GM21786 (cell line): ENCODE measurements around the gene PDE4D.
"Not testable (repeated sequence)": the region's sequence is repeated elsewhere in the genome, so short reads cannot be mapped to it uniquely, and the experiment has no call there.

Source experiments
- ATAC-seq: cut with Tn5 transposase; IDR thresholded peaks from one replicate; pipeline ENCODE4 v1.9.1; 2021; ENCODE audit not compliant: unreplicated experiment

PDE4D gene

DNA sequence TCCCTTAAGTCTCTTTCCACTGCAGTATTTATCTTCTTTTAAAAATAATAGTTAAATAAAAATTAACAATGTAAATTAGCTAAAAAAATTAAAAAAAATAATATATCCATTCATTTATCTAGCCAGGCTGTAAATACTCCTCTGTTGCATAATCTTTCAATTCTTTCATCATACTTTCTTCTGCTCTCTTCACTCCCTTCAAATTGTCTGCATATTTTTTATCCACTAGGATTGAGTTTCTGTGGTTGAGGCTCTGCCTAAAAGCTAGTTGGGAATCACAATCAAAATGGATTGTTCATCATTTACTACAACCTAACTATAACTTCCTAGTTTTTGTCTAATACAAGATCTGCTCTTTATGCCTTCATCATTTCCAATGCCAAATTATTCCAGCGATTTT is 182.2 kb downstream of the PDE4D start:
- ATAC-seq, result no peak

GRCh38 chr5:59709846-59710245 is 183.7 kb downstream of the PDE4D start:
- no peak for ATAC-seq

DNA sequence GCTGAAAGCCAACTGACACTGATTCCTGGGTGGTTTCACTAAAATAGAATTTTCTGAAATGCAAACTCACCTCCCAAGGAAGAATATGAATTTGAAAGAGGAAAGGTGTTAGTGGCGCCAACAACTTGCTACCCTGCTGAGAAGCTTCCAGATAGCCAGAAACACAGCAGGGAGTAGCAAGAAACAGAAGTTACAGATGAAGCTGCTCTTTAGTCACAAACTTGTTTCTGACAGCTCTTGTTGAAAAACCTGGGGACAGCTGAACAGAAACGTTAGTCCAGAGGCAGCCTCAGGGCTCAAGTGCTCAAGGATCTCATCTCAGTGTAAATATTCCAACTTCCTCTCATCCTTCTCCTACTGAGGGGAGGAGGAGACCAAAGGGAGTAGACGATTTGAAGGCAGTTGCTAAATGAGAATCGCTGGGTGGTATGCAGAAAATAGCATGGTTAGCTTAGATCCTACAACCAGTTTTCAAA is 184.1 kb downstream of the PDE4D start:
- no peak for ATAC-seq

DNA sequence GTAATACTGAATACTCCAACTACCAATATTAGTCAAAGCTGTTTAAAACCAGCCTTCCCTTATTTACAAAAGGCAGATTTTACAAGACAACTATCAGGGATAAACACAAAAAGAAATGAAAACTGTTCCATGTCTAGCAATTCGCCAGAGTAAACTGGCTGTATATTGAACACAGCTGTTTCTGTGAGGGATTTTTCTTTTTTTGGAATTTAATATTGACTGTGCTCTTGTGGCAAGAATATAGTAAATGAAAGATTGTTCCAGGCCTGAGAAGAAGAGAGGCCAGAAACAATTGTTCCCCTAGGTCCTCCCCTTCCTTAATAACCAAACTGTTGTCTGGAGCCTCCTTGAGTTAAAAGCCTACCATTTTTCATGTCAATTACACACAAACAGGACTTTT is 188.6 kb downstream of the PDE4D start:
- no peak for ATAC-seq

GRCh38 chr5:59703789-59704188 is 189.7 kb downstream of the PDE4D start:
- no peak for ATAC-seq

- ATAC-seq, result no peak
Measured at GRCh38 chr5:59698207-59699178, 195.0 kb downstream of the PDE4D start.

DNA sequence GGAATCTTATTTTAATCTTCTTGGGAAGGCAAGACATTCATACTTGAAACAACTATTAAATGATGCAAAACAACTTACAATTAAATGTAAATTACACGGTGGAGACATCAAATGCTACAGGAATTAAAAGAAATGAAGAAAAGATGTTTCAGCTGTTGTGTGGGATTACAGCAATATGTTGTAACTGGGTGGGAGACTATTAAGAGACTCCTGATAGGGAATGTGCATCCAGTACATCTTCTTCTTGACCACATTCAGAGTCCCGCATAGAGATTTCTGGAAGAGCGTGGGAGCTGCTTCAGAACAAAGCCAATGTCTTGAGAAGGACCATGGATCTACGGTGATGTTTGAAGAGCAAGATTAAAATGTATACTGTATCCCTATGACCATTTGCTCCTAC is 199.1 kb downstream of the PDE4D start:
- no peak for ATAC-seq

- ATAC-seq, result no peak
Measured at GRCh38 chr5:59693492-59694309, 199.8 kb downstream of the PDE4D start.

- no peak for ATAC-seq
Measured at GRCh38 chr5:59685793-59686192, 207.7 kb downstream of the PDE4D start.

DNA sequence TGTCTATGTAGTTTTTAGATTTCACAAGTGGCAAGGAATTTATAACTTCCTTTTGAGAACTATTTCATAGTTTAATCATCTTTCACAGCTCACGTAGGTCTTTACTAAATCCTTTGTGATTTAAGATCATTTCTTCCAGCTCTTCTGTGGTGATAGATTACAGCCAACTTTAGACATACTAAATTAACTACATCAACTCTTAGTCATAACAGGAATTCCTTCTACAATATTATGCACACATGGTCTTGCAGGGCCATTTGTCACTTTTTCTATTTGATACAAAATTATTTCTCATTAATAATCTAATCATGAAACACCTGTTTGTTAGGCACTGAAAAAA is 208.4 kb downstream of the PDE4D start:
- ATAC-seq, result no peak

DNA sequence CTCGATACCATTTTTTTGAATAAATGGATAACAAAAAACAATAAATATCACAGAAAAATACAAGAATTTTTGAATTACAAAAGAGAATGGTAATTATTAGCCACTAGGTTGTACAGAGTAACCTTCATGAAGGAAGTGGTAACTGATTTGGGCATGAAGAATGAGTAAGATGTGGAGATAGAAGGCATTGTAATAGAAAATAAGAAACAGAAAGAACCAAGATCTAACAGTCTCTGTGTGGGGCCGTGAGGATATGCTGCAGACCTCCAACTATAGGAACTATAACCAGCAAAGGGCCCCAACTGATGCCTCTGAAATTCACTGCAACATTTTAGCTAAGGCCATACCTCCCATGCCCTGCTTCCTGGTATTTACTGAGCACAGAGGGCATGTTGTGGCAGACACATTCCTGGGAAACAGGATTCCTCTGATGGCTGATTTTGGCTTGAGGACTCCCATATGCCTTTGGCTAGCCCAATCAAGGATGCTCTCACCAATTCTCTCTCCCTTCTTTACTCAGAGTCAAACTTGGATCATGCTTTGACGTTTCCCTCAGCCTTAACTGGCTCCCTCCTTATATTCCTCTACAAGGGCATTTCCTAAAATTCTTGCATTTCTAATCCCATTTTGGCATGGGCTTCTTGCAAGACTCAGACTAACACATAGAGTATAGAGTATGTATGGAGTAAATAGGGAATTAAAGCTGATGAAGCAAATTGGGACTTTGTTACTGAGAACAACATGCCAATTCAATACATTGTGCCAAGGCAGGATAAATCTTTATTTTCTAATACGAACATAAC is 208.9 kb downstream of the PDE4D start:
- no peak for ATAC-seq

DNA sequence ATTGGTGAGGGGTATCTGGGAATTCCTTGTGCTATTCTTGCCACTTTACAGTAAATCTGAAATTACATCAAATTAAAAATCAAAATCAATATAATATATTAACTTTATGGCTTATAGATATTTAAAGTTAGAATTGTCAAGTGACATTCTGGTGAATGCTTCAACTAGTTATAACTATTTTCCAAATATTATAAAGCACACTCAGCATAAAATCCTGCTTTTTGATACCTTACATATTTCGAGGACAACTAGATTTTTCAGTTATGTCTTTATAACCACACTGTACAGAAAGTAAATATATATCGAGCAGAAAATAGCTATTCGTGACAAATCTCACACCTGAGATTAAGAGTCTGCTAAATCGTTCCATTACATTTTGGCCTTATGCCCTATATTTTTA is 210.2 kb downstream of the PDE4D start:
- no peak for ATAC-seq

- ATAC-seq, result no peak
Measured at GRCh38 chr5:59682542-59682941, 211.0 kb downstream of the PDE4D start.

DNA sequence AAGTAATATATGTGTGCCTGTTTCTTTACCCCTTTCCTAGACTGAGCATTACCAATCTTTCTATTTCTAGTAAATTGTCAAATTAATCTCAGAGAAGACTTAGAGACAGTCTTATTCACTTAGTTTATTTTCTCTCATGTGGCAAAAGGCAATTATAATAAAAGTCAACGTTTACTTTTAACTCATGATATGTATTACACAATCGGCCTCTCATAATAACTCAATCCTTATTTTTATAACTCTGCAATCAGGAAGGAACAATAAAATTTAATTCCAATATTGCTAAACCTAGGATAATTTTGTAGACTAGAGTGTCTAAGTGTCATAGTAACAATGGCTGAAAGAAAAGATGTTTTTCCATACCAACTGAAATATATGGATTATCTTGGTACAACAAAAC is 214.6 kb downstream of the PDE4D start:
- ATAC-seq, result no peak

- no peak for ATAC-seq
Measured at GRCh38 chr5:59674763-59675162, 218.8 kb downstream of the PDE4D start.

DNA sequence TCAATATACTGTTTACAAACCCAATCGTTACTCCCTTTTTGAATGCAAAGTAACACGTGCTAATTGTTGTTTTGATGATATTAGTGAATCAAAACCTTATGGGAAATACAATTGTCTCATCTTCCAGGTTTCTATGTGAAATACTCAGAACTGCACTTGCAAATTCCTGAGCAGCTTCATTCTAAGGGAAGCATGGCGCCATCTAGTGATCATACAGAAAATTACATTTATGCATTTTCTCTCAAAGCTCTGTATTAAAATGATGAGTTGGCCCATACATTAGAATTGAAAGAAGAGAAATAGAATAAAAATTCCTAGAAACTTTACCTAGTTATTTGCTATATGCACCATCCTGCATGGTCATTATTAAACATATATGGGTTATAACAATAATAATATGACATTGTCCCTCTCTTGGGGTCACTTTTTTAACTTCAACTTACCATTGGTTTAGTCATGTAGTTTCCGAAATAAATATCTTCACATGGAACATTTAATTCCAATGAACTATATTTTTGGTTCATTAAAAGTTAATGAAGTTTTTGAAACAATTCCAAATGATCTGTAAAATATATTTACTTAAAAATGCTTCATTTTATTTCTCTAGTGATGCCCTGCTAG is 220.0 kb downstream of the PDE4D start:
- peak; percentile 53 for ATAC-seq

DNA sequence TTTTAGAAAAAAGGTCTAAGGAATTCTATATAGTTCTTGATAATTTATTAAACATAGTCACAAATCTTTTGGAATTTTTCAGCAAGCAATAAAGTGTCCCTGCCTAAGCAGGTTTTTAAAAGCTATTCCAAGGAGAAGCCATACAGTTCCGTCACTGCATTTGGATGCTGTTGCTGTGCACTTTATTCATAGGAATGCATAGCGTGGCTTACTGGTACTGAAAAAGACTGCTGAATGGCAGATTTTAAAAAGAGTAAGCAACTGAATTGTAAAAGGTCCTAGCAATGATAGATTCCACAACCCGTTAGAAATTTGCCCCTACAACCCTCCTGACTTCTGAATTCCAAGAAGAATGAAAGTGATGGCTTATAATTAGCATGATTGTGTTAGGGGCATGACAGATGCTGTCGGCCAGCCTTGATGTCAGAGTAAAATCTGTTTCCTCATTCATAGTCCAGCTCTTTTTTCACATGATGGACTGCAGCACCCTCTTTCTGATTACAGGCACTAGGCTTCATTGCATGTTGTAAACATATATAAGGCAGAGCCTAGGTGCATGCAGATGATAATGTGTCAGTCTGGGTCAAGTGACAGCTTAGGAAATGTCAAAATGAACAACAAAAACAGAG is 227.0 kb downstream of the PDE4D start:
- ATAC-seq, result no peak

DNA sequence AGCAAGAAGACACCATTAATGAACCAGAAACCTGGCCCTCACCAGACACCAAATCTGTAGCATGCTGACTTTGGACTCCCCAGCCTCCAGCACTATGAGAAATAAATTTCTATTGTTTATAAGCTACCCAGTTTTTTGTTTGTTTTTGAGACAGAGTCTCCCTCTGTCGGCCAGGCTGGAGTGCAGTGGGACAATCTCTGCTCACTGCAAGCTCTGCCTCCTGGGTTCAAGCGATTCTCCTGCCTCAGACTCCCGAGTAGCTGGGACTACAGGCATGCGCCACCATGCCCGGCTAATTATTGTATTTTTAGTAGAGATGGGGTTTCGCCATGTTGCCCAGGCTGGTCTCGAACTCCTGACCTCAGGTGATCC is 227.7 kb downstream of the PDE4D start:
- not testable (repeated sequence) for ATAC-seq

DNA sequence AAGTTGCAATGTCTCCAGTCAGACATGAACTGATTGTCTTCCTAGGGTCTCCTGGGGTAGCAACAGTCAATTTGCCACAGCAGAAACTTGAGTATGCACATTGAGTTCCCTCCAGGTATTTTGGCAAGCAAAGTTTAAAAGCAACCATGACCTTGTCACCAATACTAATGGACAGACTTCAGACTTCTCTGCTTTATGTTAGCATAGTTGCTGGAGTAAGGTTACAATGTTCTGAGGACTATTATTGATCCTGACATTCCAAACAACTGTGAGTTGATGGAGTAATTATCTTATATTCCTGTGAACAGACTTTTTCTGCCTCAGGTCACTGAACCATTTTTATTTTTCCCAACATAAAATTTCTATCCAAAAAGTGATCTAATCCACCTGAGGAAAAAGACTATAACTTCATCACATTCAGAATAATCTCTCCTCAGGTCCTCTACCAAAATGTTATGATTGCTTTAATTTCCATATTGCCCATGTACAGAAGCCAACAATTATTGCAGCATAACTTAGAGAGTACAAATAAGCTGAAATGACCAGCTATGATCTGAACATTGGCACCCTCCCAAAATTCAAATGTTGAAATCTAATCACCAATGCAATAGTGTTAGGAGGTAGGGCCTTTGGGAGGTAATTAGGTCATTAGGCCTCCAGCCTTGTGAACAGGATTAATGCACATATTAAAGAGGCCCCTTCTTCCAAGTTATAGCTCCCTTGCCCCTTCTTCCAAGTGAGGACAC is 228.3 kb downstream of the PDE4D start:
- ATAC-seq, result no peak
